HEK293 (cell line): ENCODE data around the gene TBX10.

Source experiments
- CTCF ChIA-PET: fragments of 350-600 bp; formaldehyde crosslinking; extraction: SDS; loops from one replicate; lab custom pipeline; 2021; ENCODE audit warnings: antibody characterized with exemption; lab: Yijun Ruan, JAX
- POLR2A ChIA-PET: fragments of 300-600 bp; formaldehyde crosslinking; extraction: SDS; loops from one replicate; lab custom pipeline; 2020; ENCODE audit warnings: antibody characterized with exemption, inconsistent platforms; lab: Yijun Ruan, JAX
- H3K27ac ChIP-seq: fragments of 200-500 bp; sonication (Bioruptor generic); 2 replicates; pipeline ENCODE4 v1.5.1; 2014; ENCODE audit warnings: low read depth, low read length, control low read depth, inconsistent platforms; ENCODE audit errors: extremely low read depth
- H3K36me3 ChIP-seq, 2 experiments: fragments of 200-500 bp in 1 of 2; sonication (Bioruptor generic) in 1 of 2; 1 replicate in 1 of 2; 2 replicates in 1 of 2; pipeline ENCODE4 v1.5.1; 2014 to 2017; ENCODE audit warnings: inconsistent platforms in 2 of 2, low read length in 2 of 2; ENCODE audit not compliant: control insufficient read depth in 2 of 2, insufficient read depth in 1 of 2
- H3K4me1 ChIP-seq: fragments of 200-500 bp; sonication (Bioruptor generic); 2 replicates; pipeline ENCODE4 v1.5.1; 2014; ENCODE audit warnings: mild to moderate bottlenecking, low read length, inconsistent platforms; ENCODE audit not compliant: control insufficient read depth, insufficient read depth
- H3K4me3 ChIP-seq: 2 replicates; pipeline ENCODE4 v1.5.1; 2011; ENCODE audit warnings: low read depth, mild to moderate bottlenecking, control low read depth, low read length, moderate library complexity
- H3K9me3 ChIP-seq: fragments of 200-500 bp; sonication (Bioruptor generic); 2 replicates; pipeline ENCODE4 v1.5.1; 2014; ENCODE audit warnings: low read depth, low read length, inconsistent platforms; ENCODE audit not compliant: control insufficient read depth, insufficient read depth
- BCL11A ChIP-seq: fragments of 450-650 bp; formaldehyde crosslinking; IDR thresholded peaks from 2 replicates; pipeline ENCODE4 v1.5.1; 2016; ENCODE audit warnings: low read depth, missing biosample characterization, missing genetic modification characterization
- IKZF3 ChIP-seq: fragments of 450-650 bp; IDR thresholded peaks from 2 replicates; pipeline ENCODE4 v1.5.0; 2018; ENCODE audit warnings: missing biosample characterization, mild to moderate bottlenecking, missing genetic modification characterization, moderate library complexity
- KLF10 ChIP-seq: fragments of 450-650 bp; IDR thresholded peaks from 2 replicates; pipeline ENCODE4 v1.5.1; 2018; ENCODE audit warnings: missing biosample characterization, mild to moderate bottlenecking, missing genetic modification characterization
- ZBTB7A ChIP-seq: fragments of 450-650 bp; formaldehyde crosslinking; IDR thresholded peaks from 2 replicates; pipeline ENCODE4 v1.5.1; 2016; ENCODE audit warnings: low read depth, missing biosample characterization, missing genetic modification characterization
- ZFP69B ChIP-seq: fragments of 450-650 bp; formaldehyde crosslinking; IDR thresholded peaks from 2 replicates; pipeline ENCODE4 v1.5.1; 2016; ENCODE audit warnings: missing biosample characterization, missing genetic modification characterization
- ZNF133 ChIP-seq: fragments of 450-650 bp; formaldehyde crosslinking; IDR thresholded peaks from 2 replicates; pipeline ENCODE4 v1.5.1; 2016; ENCODE audit warnings: missing biosample characterization, missing genetic modification characterization
- ZNF223 ChIP-seq: fragments of 450-650 bp; formaldehyde crosslinking; IDR thresholded peaks from 2 replicates; pipeline ENCODE4 v1.5.1; 2016; ENCODE audit warnings: missing biosample characterization, missing genetic modification characterization
- ZNF302 ChIP-seq: fragments of 450-650 bp; formaldehyde crosslinking; IDR thresholded peaks from 2 replicates; pipeline ENCODE4 v1.5.1; 2016; ENCODE audit warnings: missing biosample characterization, missing genetic modification characterization, low read depth
- ZNF366 ChIP-seq: fragments of 450-650 bp; formaldehyde crosslinking; conservative IDR thresholded peaks from 2 replicates; pipeline ENCODE4 v1.5.1; 2016; ENCODE audit warnings: missing biosample characterization, missing genetic modification characterization
- ZNF473 ChIP-seq: fragments of 450-650 bp; formaldehyde crosslinking; IDR thresholded peaks from 2 replicates; pipeline ENCODE4 v1.5.1; 2017; ENCODE audit warnings: missing biosample characterization, missing genetic modification characterization
- ZNF549 ChIP-seq: fragments of 450-650 bp; IDR thresholded peaks from 2 replicates; pipeline ENCODE4 v1.5.1; 2018; ENCODE audit warnings: missing biosample characterization, missing genetic modification characterization, mild to moderate bottlenecking, inconsistent platforms, moderate library complexity
- ZNF560 ChIP-seq: fragments of 450-650 bp; formaldehyde crosslinking; IDR thresholded peaks from 2 replicates; pipeline ENCODE4 v1.5.1; 2017; ENCODE audit warnings: missing biosample characterization, missing genetic modification characterization, borderline replicate concordance
- ZNF561 ChIP-seq: fragments of 450-650 bp; IDR thresholded peaks from 2 replicates; pipeline ENCODE4 v1.5.1; 2018; ENCODE audit warnings: missing biosample characterization, missing genetic modification characterization, borderline replicate concordance
- ZNF571 ChIP-seq: fragments of 450-650 bp; formaldehyde crosslinking; IDR thresholded peaks from 2 replicates; pipeline ENCODE4 v1.5.0; 2017; ENCODE audit warnings: missing biosample characterization, missing genetic modification characterization
- ZNF623 ChIP-seq: fragments of 450-650 bp; formaldehyde crosslinking; IDR thresholded peaks from 2 replicates; pipeline ENCODE4 v1.5.1; 2016; ENCODE audit warnings: missing biosample characterization, missing genetic modification characterization
- ZNF747 ChIP-seq: fragments of 450-650 bp; formaldehyde crosslinking; IDR thresholded peaks from 2 replicates; pipeline ENCODE4 v1.5.1; 2016; ENCODE audit warnings: missing biosample characterization, missing genetic modification characterization
- ZNF785 ChIP-seq: fragments of 450-650 bp; formaldehyde crosslinking; IDR thresholded peaks from 2 replicates; pipeline ENCODE4 v1.5.1; 2016; ENCODE audit warnings: missing biosample characterization, missing genetic modification characterization
- ZNF791 ChIP-seq: fragments of 450-650 bp; formaldehyde crosslinking; IDR thresholded peaks from 2 replicates; pipeline ENCODE4 v1.5.1; 2016; ENCODE audit warnings: missing biosample characterization, missing genetic modification characterization
- ZNF792 ChIP-seq: fragments of 450-650 bp; formaldehyde crosslinking; IDR thresholded peaks from 2 replicates; pipeline ENCODE4 v1.5.1; 2016; ENCODE audit warnings: missing biosample characterization, missing genetic modification characterization
- ZSCAN30 ChIP-seq: fragments of 450-650 bp; IDR thresholded peaks from 2 replicates; pipeline ENCODE4 v1.5.1; 2018; ENCODE audit warnings: missing biosample characterization, mild to moderate bottlenecking, missing genetic modification characterization, moderate library complexity
- TF ChIP-seq, protein P1 (sequence below): fragments of 450-650 bp; formaldehyde crosslinking; IDR thresholded peaks from 2 replicates; pipeline ENCODE4 v1.5.1; 2016; ENCODE audit warnings: missing biosample characterization, missing genetic modification characterization
- TF ChIP-seq, protein P2 (sequence below): fragments of 450-650 bp; formaldehyde crosslinking; IDR thresholded peaks from 2 replicates; pipeline ENCODE4 v1.5.1; 2016; ENCODE audit warnings: missing biosample characterization, missing genetic modification characterization
- TF ChIP-seq, protein P3 (sequence below): fragments of 450-650 bp; formaldehyde crosslinking; IDR thresholded peaks from 2 replicates; pipeline ENCODE4 v1.5.1; 2017; ENCODE audit warnings: missing biosample characterization, mild to moderate bottlenecking, missing genetic modification characterization, moderate library complexity
- TF ChIP-seq, protein P4 (sequence below): fragments of 450-650 bp; formaldehyde crosslinking; IDR thresholded peaks from 2 replicates; pipeline ENCODE4; 2016; ENCODE audit warnings: missing biosample characterization, missing genetic modification characterization
- TF ChIP-seq, protein P5 (sequence below): fragments of 450-650 bp; formaldehyde crosslinking; IDR thresholded peaks from 2 replicates; pipeline ENCODE4 v1.5.1; 2016; ENCODE audit warnings: missing biosample characterization, missing genetic modification characterization

Gene TBX10

DNA sequence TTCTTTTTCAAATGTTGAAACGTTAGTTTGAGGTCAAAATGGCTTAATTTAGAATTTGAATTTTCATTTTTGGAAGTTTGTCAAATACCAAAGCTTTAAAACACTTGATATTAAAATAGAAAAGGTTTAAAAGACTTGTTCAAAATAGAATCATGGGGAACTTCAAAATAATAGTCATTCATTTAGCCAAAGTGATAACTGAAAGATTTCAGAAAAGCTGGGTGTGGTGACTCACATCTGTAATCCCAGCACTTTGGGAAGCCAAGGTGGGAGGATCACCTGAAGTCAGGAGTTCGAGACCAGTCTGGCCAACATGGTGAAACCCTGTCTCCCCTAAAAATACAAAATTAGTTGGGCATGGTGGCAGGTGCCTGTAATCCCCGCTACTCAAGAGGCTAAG is 45.1 kb downstream of the TBX10 start (continued):
- TF ChIP-seq, protein P1, sequence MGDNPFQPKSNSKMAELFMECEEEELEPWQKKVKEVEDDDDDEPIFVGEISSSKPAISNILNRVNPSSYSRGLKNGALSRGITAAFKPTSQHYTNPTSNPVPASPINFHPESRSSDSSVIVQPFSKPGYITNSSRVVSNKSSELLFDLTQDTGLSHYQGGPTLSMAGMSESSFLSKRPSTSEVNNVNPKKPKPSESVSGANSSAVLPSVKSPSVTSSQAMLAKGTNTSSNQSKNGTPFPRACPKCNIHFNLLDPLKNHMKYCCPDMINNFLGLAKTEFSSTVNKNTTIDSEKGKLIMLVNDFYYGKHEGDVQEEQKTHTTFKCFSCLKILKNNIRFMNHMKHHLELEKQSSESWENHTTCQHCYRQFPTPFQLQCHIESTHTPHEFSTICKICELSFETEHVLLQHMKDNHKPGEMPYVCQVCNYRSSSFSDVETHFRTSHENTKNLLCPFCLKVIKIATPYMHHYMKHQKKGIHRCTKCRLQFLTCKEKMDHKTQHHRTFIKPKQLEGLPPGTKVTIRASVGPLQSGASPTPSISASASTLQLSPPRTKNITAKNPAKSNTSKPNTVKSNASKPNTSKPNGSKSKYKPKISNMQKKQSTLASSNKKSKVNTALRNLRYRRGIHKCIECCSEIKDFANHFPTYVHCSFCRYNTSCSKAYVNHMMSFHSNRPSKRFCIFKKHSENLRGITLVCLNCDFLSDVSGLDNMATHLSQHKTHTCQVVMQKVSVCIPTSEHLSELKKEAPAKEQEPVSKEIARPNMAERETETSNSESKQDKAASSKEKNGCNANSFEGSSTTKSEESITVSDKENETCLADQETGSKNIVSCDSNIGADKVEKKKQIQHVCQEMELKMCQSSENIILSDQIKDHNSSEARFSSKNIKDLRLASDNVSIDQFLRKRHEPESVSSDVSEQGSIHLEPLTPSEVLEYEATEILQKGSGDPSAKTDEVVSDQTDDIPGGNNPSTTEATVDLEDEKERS (tag by site-specific recombination): no peak
- TF ChIP-seq ZSCAN30 (tag by site-specific recombination) (no peak), ZNF747 (no peak), ZFP69B (tag by site-specific recombination) (no peak)
- TF ChIP-seq, protein P2, sequence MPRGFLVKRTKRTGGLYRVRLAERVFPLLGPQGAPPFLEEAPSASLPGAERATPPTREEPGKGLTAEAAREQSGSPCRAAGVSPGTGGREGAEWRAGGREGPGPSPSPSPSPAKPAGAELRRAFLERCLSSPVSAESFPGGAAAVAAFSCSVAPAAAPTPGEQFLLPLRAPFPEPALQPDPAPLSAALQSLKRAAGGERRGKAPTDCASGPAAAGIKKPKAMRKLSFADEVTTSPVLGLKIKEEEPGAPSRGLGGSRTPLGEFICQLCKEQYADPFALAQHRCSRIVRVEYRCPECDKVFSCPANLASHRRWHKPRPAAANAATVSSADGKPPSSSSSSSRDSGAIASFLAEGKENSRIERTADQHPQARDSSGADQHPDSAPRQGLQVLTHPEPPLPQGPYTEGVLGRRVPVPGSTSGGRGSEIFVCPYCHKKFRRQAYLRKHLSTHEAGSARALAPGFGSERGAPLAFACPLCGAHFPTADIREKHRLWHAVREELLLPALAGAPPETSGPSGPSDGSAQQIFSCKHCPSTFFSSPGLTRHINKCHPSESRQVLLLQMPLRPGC (tag by site-specific recombination): no peak
- TF ChIP-seq, all 188 proteins: peak for 0

GRCh38 chr11:67593565-67593905 is 46.0 kb downstream of the TBX10 start:
- Histone ChIP-seq H3K27ac (no peak overlapping the region), H3K9me3 (no peaks in the 10 kb centered on the region)
- TF ChIP-seq ZNF791 (tag by site-specific recombination): no peak
- TF ChIP-seq ZNF792 (tag by site-specific recombination): no peak
- TF ChIP-seq ZNF785 (tag by site-specific recombination): no peak
- TF ChIP-seq ZNF561 (tag by site-specific recombination): no peak
- TF ChIP-seq, all 188 proteins: peak for 0
- Histone ChIP-seq H3K4me3 (no peak overlapping the region), H3K4me1 (no peaks in the 10 kb centered on the region), H3K36me3 (no peaks in the 10 kb centered on the region)
- POLR2A ChIA-PET: no interaction called here
- CTCF ChIA-PET: interaction anchor here (0.6 kb wide), 2 partner anchors 10 to 249 kb away, joined by 3 to 4 read pairs; partner anchors contain the start of gene GSTP1

GRCh38 chr11:67592880-67593564 is 46.5 kb downstream of the TBX10 start:
- Histone ChIP-seq H3K4me1 (no peaks in the 10 kb centered on the region), H3K36me3 (peaks cover 0 to 3% of the 10 kb centered on the region in 2 experiments; a peak in 1 of 3 replicates), H3K9me3 (no peaks in the 10 kb centered on the region), H3K27ac (no peak overlapping the region), H3K4me3 (no peak overlapping the region)
- POLR2A ChIA-PET: interaction anchor here (1.5 kb wide), 1 partner anchor 9 kb away, joined by 4 read pairs; the partner anchor contains the start of gene GSTP1
- CTCF ChIA-PET: interaction anchor here (0.6 to 2.5 kb wide), 7 partner anchors 9 to 249 kb away, joined by 3 to 7 read pairs (median 4); partner anchors contain the start of gene GSTP1
- TF ChIP-seq, protein P3, sequence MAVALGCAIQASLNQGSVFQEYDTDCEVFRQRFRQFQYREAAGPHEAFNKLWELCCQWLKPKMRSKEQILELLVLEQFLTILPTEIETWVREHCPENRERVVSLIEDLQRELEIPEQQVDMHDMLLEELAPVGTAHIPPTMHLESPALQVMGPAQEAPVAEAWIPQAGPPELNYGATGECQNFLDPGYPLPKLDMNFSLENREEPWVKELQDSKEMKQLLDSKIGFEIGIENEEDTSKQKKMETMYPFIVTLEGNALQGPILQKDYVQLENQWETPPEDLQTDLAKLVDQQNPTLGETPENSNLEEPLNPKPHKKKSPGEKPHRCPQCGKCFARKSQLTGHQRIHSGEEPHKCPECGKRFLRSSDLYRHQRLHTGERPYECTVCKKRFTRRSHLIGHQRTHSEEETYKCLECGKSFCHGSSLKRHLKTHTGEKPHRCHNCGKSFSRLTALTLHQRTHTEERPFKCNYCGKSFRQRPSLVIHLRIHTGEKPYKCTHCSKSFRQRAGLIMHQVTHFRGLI (tag by site-specific recombination): no peak
- no peak for TF ChIP-seq ZFP69B (tag by site-specific recombination)
- no peak for TF ChIP-seq ZNF473 (tag by site-specific recombination)
- TF ChIP-seq ZNF302 (tag by site-specific recombination): no peak
- TF ChIP-seq ZNF623 (tag by site-specific recombination): no peak
- no peak for TF ChIP-seq ZNF549 (tag by site-specific recombination)
- TF ChIP-seq BCL11A: no peak
- no peak for TF ChIP-seq ZNF366
- no peak for TF ChIP-seq KLF10 (tag by site-specific recombination)
- TF ChIP-seq, protein P4, sequence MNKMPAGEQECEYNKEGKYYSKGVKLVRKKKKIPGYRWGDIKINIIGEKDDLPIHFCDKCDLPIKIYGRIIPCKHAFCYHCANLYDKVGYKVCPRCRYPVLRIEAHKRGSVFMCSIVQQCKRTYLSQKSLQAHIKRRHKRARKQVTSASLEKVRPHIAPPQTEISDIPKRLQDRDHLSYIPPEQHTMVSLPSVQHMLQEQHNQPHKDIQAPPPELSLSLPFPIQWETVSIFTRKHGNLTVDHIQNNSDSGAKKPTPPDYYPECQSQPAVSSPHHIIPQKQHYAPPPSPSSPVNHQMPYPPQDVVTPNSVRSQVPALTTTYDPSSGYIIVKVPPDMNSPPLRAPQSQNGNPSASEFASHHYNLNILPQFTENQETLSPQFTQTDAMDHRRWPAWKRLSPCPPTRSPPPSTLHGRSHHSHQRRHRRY: no peak
- TF ChIP-seq ZNF560: no peak
- no peak for TF ChIP-seq ZBTB7A
- TF ChIP-seq ZNF133 (tag by site-specific recombination): no peak
- TF ChIP-seq, protein P5, sequence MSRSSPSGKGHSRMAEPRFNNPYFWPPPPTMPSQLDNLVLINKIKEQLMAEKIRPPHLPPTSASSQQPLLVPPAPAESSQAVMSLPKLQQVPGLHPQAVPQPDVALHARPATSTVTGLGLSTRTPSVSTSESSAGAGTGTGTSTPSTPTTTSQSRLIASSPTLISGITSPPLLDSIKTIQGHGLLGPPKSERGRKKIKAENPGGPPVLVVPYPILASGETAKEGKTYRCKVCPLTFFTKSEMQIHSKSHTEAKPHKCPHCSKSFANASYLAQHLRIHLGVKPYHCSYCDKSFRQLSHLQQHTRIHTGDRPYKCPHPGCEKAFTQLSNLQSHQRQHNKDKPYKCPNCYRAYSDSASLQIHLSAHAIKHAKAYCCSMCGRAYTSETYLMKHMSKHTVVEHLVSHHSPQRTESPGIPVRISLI (tag by site-specific recombination): no peak
- no peak for TF ChIP-seq IKZF3 (tag by site-specific recombination)
- TF ChIP-seq ZNF571: no peak
- TF ChIP-seq ZNF223: no peak
